ENCODE measurements around the gene TMEM138. TPM values are rescaled to one million over a fixed set of nuclear protein-coding genes. Genes with fewer than 3 reads are reported as not detected.

The TMEM138 gene
- total RNA-seq, 2 donors from 2014 or later, result 15.8 to 35.3 TPM

GRCh38 chr11:61329871-61330270 is 32.3 kb upstream of the TMEM138 start:
- Histone ChIP-seq H3K36me3 (replicated peaks in 1 of 2; ENCODE audit: insufficient read depth in 1 of 2, low read depth in 2 of 2) (peaks cover 4 to 14% of the 10 kb centered on the region in 2 donors), H3K9me3 (no peaks in the 10 kb centered on the region), H3K27ac (no peak overlapping the region), H3K4me1 (peaks cover 35% of the 10 kb centered on the region), H3K27me3 (no peaks in the 10 kb centered on the region), H3K4me3 (no peak overlapping the region)
- intact Hi-C loops (cut with DNase I), result no loop called here
- no peak for ATAC-seq
- TF ChIP-seq CTCF (IDR thresholded peaks at IDR 0.05) (no peak), POLR2A (IDR thresholded peaks at IDR 0.05) (no peak)
- WGBS, 2 donors, result 82 to 86% methylated on average over 4 of the region's 4 CpGs
- no peak for DNase-seq

- 39 to 43% methylated on average over 6 of the region's 6 CpGs for whole genome bisulfite sequencing, 2 donors
- Histone ChIP-seq H3K27ac (no peak overlapping the region), H3K27me3 (no peaks in the 10 kb centered on the region), H3K9me3 (no peaks in the 10 kb centered on the region), H3K36me3 (replicated peaks in 1 of 2; ENCODE audit: insufficient read depth in 1 of 2, low read depth in 2 of 2) (peaks cover 0 to 8% of the 10 kb centered on the region in 2 donors), H3K4me3 (no peak overlapping the region), H3K4me1 (peaks cover 53% of the 10 kb centered on the region)
- no peak for TF ChIP-seq CTCF (IDR thresholded peaks at IDR 0.05)
- no peak for TF ChIP-seq POLR2A (IDR thresholded peaks at IDR 0.05)
- intact Hi-C loops (cut with DNase I), result no loop called here
- ATAC-seq (no peak), DNase-seq (no peak)
Observed at GRCh38 chr11:61331651-61332050, 30.5 kb upstream of the TMEM138 start.

- H3K36me3 ChIP-seq (replicated peaks in 1 of 2; ENCODE audit: insufficient read depth in 1 of 2, low read depth in 2 of 2), result peaks cover 0 to 8% of the 10 kb centered on the region in 2 donors
- H3K4me3 ChIP-seq, result peak overlapping the region; percentile 91 to 97
- TF ChIP-seq POLR2A (IDR thresholded peaks at IDR 0.05) (no peak), CTCF (IDR thresholded peaks at IDR 0.05) (no peak)
- H3K27me3 ChIP-seq, result no peaks in the 10 kb centered on the region
- WGBS, 2 donors, result 0 to 1% methylated on average over 9 to 17 of the region's 24 CpGs
- no peaks in the 10 kb centered on the region for H3K9me3 ChIP-seq
- no peak for ATAC-seq
- peaks cover 55% of the 10 kb centered on the region for H3K4me1 ChIP-seq
- intact Hi-C loops (cut with DNase I), result no loop called here
- DNase-seq, result no peak
- peak overlapping the region in 3 of 4 donors; percentile 89 to 90 (median 89) for H3K27ac ChIP-seq
Observed at GRCh38 chr11:61332281-61332796, 29.8 kb upstream of the TMEM138 start.

GRCh38 chr11:61332797-61333549 is 29.2 kb upstream of the TMEM138 start, which contains the start of the genes DDB1 and TKFC:
Gene DDB1 (minus strand): TSS chr11:61333105. CDS start chr11:61332968, 137 bp downstream.
Gene TKFC (plus strand): TSS chr11:61333228. CDS start chr11:61334729, 1,501 bp downstream.
- Histone ChIP-seq H3K9me3 (no peaks in the 10 kb centered on the region), H3K27me3 (no peaks in the 10 kb centered on the region), H3K36me3 (replicated peaks in 1 of 2; ENCODE audit: insufficient read depth in 1 of 2, low read depth in 2 of 2) (peaks cover 0 to 8% of the 10 kb centered on the region in 2 donors), H3K27ac (peak within 1 kb of the TSS; percentile 89 to 90 (median 90)), H3K4me3 (peak within 1 kb of the TSS; percentile 91 to 97), H3K4me1 (peaks cover 50% of the 10 kb centered on the region)
- TF ChIP-seq CTCF (IDR thresholded peaks at IDR 0.05), result peak in 1 of 7 experiments; percentile 27
- peak; percentile 73 to 92 (median 85) for TF ChIP-seq POLR2A (IDR thresholded peaks at IDR 0.05)
- intact Hi-C loops (cut with DNase I), result no loop called here
- peak; percentile 94 to 97 (median 96) for DNase-seq
- WGBS, 2 donors, result 0% methylated on average over 32 to 79 of the region's 81 CpGs
- ATAC-seq, result peak; percentile 95

Data from body of pancreas (tissue), 4 donors.